Stomach (tissue), 9 donors: Measurements from ENCODE around the gene SMCO3. TPM values are rescaled to one million over a fixed set of nuclear protein-coding genes. Genes with fewer than 3 reads are reported as not detected.
A peak's percentile ranks its signal among the peaks of the same experiment; 100 is the strongest.

Experiments used
- DNase-seq, 2 donors: peaks; one replicate each; pipeline versions ENCODE4 v3.0.0 to v3.0.0-alpha.2; 2013 to 2019
- H3K27ac ChIP-seq, 5 donors: fragments of 200-600 bp in 4 of 5; sonication (generic) in 4 of 5; one replicate each; pipeline ENCODE4 v1.5.1; 2013 to 2019; ENCODE audit warnings: mild to moderate bottlenecking in 1 of 5, moderate library complexity in 1 of 5
- H3K27me3 ChIP-seq, 3 donors: fragments of 200-600 bp; sonication (generic); one replicate each; pipeline ENCODE4 v1.5.1; 2017 to 2019; ENCODE audit warnings: mixed run types in 1 of 3
- H3K36me3 ChIP-seq, 4 donors: fragments of 200-600 bp; sonication (generic); 1 replicate in 3 of 4; 2 replicates in 1 of 4; pipeline ENCODE4 v1.5.1; 2016 to 2019
- H3K4me1 ChIP-seq, 4 donors: fragments of 200-600 bp; sonication (generic); one replicate each; pipeline ENCODE4 v1.5.1; 2016 to 2019
- H3K4me3 ChIP-seq, 4 donors: fragments of 200-600 bp; sonication (generic) in 3 of 4; one replicate each; pipeline ENCODE4 v1.5.1; 2016 to 2019; ENCODE audit warnings: mild to moderate bottlenecking in 1 of 4
- H3K9me3 ChIP-seq, 4 donors: fragments of 200-600 bp; sonication (generic); one replicate each; pipeline ENCODE4 v1.5.1; 2016 to 2019
- EP300 ChIP-seq: sonication (generic); formaldehyde crosslinking; IDR thresholded peaks from one replicate; pipeline ENCODE4 v1.6.1; 2017; ENCODE audit warnings: antibody characterized with exemption
- POLR2A ChIP-seq, 4 donors: fragments of 450-650 bp; IDR thresholded peaks; one replicate each; pipeline ENCODE4 v1.6.1; 2016; ENCODE audit warnings: antibody characterized with exemption in 4 of 4, control low read depth in 2 of 4, mild to moderate bottlenecking in 1 of 4, moderate library complexity in 1 of 4
- POLR2AphosphoS5 ChIP-seq, 3 donors: sonication (generic); formaldehyde crosslinking; IDR thresholded peaks; one replicate each; pipeline ENCODE4 v1.6.1; 2016; ENCODE audit warnings: antibody characterized with exemption in 3 of 3
- WGBS, 5 donors: extraction: QIAGEN DNeasy Blood & Tissue Kit in 3 of 5; methylation state at CpG; one replicate each; pipeline versions ENCODE4 v1.1.5 to v1.1.7; 2013 to 2018; 5-methylcytosine and 5-hydroxymethylcytosine counted together
- intact Hi-C: fragments of 100-400 bp; cut with DNase I; formaldehyde crosslinking; loops from one replicate; pipeline ENCODE4 v1.15.1; 2023; ENCODE audit warnings: low total_unique reads
- polyA plus RNA-seq, 3 donors: library from polyadenylated mRNA; stranded (reverse); fragments of 200-250 nt; gene quantifications; one replicate each; pipeline ENCODE4 v1.2.3, GENCODE V29; 2013
- total RNA-seq, 5 donors: library from RNA; depleted of rRNA; stranded (reverse); fragments of >200 nt; gene quantifications; one replicate each; pipeline versions ENCODE4 v1.1.0 to v1.2.3, GENCODE V29; 2014 to 2016
- TF ChIP-seq, protein P1 (sequence below), 7 experiments: fragments of 450-650 bp in 4 of 7; fragments of 200-600 bp in 3 of 7; sonication (generic) in 3 of 7; IDR thresholded peaks; one replicate each; pipeline ENCODE4 v1.5.1; 2016 to 2019; ENCODE audit warnings: antibody characterized with exemption in 7 of 7, control low read depth in 2 of 7, mild to moderate bottlenecking in 1 of 7
- donor health status: healthy with polysubstance abuse.
- donor health status: Bipolar disorder and iron deficiency.
- donor health status: healthy.

SMCO3 gene
- total and polyA plus RNA-seq, 8 donors, result 2.4 TPM; not detected in 7

DNA sequence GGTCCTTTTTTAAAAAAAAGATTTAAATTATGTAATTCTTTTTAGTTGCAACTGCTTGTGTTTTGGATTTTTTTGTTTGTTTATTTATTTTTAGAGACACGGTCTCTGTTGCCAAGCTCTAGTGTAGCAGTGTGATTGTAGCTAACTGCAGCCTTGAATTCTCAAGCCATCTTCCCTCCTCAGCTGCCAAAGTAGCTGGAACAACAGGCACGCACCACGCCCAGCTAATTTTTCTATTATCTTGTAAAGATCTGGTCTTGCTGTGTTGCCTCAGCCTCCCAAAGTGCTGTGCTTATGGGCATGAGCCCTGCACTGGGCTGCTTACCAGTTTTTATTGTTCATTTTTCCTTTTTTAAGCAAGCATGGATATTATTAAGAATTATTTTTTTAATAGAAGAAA lies 40.0 kb upstream of the SMCO3 start:
- TF ChIP-seq POLR2A (IDR thresholded peaks at IDR 0.05) (no peak), POLR2AphosphoS5 (IDR thresholded peaks at IDR 0.05) (no peak), EP300 (no peak)
- TF ChIP-seq, protein P1, sequence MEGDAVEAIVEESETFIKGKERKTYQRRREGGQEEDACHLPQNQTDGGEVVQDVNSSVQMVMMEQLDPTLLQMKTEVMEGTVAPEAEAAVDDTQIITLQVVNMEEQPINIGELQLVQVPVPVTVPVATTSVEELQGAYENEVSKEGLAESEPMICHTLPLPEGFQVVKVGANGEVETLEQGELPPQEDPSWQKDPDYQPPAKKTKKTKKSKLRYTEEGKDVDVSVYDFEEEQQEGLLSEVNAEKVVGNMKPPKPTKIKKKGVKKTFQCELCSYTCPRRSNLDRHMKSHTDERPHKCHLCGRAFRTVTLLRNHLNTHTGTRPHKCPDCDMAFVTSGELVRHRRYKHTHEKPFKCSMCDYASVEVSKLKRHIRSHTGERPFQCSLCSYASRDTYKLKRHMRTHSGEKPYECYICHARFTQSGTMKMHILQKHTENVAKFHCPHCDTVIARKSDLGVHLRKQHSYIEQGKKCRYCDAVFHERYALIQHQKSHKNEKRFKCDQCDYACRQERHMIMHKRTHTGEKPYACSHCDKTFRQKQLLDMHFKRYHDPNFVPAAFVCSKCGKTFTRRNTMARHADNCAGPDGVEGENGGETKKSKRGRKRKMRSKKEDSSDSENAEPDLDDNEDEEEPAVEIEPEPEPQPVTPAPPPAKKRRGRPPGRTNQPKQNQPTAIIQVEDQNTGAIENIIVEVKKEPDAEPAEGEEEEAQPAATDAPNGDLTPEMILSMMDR (IDR thresholded peaks at IDR 0.05), result no peak
- no peaks in the 10 kb centered on the region for H3K36me3 ChIP-seq
- H3K27ac ChIP-seq, result no peak overlapping the region
- H3K9me3 ChIP-seq, result peaks cover 0 to 6% (median under 1%) of the 10 kb centered on the region in 4 donors
- no peak overlapping the region for H3K4me3 ChIP-seq
- peak in 1 of 2 donors; percentile 53 for DNase-seq
- intact Hi-C loops, result no loop called here
- WGBS, 5 donors, result 50 to 70% (median 54%) methylated on average over 3 of the region's 3 CpGs
- H3K27me3 ChIP-seq, result no peaks in the 10 kb centered on the region
- H3K4me1 ChIP-seq, result no peaks in the 10 kb centered on the region

DNA sequence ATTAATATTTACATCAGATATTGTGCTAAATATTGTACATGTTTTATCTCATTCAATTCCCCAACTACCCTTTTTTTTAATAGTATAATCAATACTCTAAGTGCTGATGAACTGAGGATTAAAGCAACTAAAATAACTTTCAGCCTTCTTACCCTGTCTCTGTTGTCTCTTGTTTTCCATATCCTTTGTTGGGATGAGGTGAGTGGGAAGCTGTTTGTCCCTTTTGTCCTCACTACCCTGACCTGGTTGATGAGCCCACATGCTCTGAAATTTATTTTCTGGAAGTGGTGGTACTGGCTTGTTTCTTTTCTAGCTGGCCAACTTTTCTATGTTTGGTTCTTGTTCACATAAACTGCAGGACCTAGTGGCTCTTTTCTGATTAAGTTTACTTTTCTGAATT lies 38.9 kb upstream of the SMCO3 start:
- no peak for DNase-seq
- Histone ChIP-seq H3K4me3 (no peak overlapping the region), H3K27me3 (no peaks in the 10 kb centered on the region), H3K27ac (no peak overlapping the region), H3K9me3 (peaks cover 0 to 6% (median 0%) of the 10 kb centered on the region in 4 donors), H3K36me3 (no peaks in the 10 kb centered on the region), H3K4me1 (no peaks in the 10 kb centered on the region)
- intact Hi-C loops, result no loop called here
- TF ChIP-seq EP300 (no peak), POLR2AphosphoS5 (IDR thresholded peaks at IDR 0.05) (no peak), POLR2A (IDR thresholded peaks at IDR 0.05) (no peak)
- TF ChIP-seq, protein P1 (IDR thresholded peaks at IDR 0.05), result no peak

DNA sequence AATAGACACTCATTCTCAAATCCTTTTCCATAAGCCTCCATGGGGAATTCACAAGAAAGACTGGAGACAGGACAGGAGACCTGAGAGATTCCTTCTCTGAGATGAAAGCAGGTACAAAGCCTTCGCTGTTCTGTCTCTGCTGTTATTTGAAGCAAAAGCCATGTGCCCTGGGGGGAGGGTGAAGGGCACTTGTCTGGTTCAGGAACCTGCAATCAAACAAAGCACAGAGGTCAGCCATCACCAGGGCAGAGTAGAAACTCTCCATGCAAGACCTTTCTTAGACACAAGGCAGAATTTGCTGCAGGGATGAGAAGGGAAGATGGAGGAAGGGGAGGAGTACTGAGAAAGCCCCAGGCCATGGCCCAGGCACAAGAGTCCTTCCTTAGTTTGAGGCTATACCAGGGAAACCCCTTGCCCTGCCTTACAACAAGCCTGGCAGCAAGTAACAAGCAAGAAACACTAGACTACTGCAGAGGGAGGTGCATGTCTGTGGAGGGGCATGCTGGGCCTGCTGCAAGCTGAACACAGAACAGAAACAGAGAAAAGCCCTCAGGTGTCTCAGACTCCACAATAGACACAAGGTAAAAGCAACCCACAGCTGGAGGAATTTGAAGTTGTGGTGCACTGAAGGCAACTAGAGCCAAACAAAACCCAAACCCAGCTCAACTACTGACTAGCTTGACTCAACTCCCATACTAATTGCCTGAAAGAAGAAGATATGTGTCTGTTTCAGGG lies 37.1 kb upstream of the SMCO3 start:
- WGBS, 5 donors, result 0 to 100% (median 47%) methylated on average over 1 of the region's 1 CpG
- H3K27ac ChIP-seq, result no peak overlapping the region
- H3K4me3 ChIP-seq, result no peak overlapping the region
- H3K36me3 ChIP-seq, result no peaks in the 10 kb centered on the region
- DNase-seq, result no peak
- H3K4me1 ChIP-seq, result peaks cover 4 to 15% (median 13%) of the 10 kb centered on the region in 4 donors
- TF ChIP-seq, protein P1 (IDR thresholded peaks at IDR 0.05), result no peak
- no peak for TF ChIP-seq EP300
- no peak for TF ChIP-seq POLR2A (IDR thresholded peaks at IDR 0.05)
- TF ChIP-seq POLR2AphosphoS5 (IDR thresholded peaks at IDR 0.05), result no peak
- H3K9me3 ChIP-seq, result no peaks in the 10 kb centered on the region
- intact Hi-C loops, result no loop called here
- H3K27me3 ChIP-seq, result no peaks in the 10 kb centered on the region

DNA sequence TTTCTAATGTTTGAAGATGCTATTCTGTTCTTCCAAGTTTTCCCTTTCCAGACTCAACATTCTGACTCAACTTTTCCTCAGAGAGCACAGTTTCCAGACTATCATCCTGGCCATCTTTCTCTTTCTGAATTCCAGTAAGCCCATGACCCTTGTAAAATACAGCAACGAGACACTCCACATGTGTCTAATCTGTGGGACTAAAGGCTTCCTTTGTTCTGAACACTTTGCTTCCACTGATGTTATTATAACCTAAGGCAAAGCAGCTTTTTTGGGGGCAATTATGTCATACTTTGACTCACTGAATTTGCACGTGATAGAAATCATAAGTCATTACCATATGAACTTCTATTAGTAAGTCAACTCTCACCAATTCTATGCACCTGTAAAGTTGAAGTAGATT lies 35.7 kb upstream of the SMCO3 start:
- Histone ChIP-seq H3K4me1 (peaks cover 10 to 26% (median 17%) of the 10 kb centered on the region in 4 donors), H3K9me3 (no peaks in the 10 kb centered on the region), H3K27ac (no peak overlapping the region), H3K4me3 (no peak overlapping the region), H3K27me3 (no peaks in the 10 kb centered on the region), H3K36me3 (no peaks in the 10 kb centered on the region)
- TF ChIP-seq POLR2A (IDR thresholded peaks at IDR 0.05) (no peak), EP300 (no peak), POLR2AphosphoS5 (IDR thresholded peaks at IDR 0.05) (no peak)
- TF ChIP-seq, protein P1 (IDR thresholded peaks at IDR 0.05), result no peak
- DNase-seq, result no peak
- 68 to 82% (median 73%) methylated on average over 2 of the region's 2 CpGs for WGBS, 5 donors
- intact Hi-C loops, result loop anchor here (5.0 kb wide), 2 partner anchors 148 to 373 kb away; partner anchors contain the start of gene RERG
